Endothelial cell of umbilical vein (primary cell): Measurements from ENCODE around the gene SCLT1.
"Not testable (repeated sequence)": the region's sequence is repeated elsewhere in the genome, so short reads cannot be mapped to it uniquely, and the experiment has no call there.

Experiments used
- EZH2 ChIP-seq: IDR thresholded peaks from 2 replicates; pipeline ENCODE4 v1.6.1; 2012; ENCODE audit warnings: borderline replicate concordance, low read depth, mild to moderate bottlenecking, moderate library complexity, low read length, inconsistent platforms; ENCODE audit not compliant: severe bottlenecking
- GATA2 ChIP-seq: IDR thresholded peaks from 2 replicates; pipeline ENCODE4 v1.7.0; 2011; ENCODE audit warnings: low read depth, mild to moderate bottlenecking, moderate library complexity, mixed read lengths, low read length; ENCODE audit not compliant: insufficient read length, insufficient read depth
- MYC ChIP-seq: IDR thresholded peaks from one replicate; pipeline ENCODE4 v1.6.1; 2011; ENCODE audit warnings: mild to moderate bottlenecking, low read depth, low read length
- POLR2A ChIP-seq: IDR thresholded peaks from 2 replicates; pipeline ENCODE4 v1.6.1; 2012; ENCODE audit warnings: low read depth, mild to moderate bottlenecking, control low read depth, low read length
- POLR2AphosphoS5 ChIP-seq: IDR thresholded peaks from 2 replicates; pipeline ENCODE4 v1.6.1; 2012; ENCODE audit warnings: low read depth, mild to moderate bottlenecking, control low read depth, low read length, moderate library complexity; ENCODE audit not compliant: insufficient read depth
- TF ChIP-seq, protein P1 (sequence below), 2 donors: IDR thresholded peaks; 1 replicate in 1 of 2; 2 replicates in 1 of 2; pipeline ENCODE4 v1.5.1; 2011; ENCODE audit warnings: low read length in 2 of 2, mild to moderate bottlenecking in 2 of 2, moderate library complexity in 2 of 2, control low read depth in 1 of 2, inconsistent platforms in 1 of 2, low read depth in 1 of 2; ENCODE audit not compliant: insufficient read depth in 1 of 2; ENCODE audit errors: extremely low read depth in 1 of 2

DNA sequence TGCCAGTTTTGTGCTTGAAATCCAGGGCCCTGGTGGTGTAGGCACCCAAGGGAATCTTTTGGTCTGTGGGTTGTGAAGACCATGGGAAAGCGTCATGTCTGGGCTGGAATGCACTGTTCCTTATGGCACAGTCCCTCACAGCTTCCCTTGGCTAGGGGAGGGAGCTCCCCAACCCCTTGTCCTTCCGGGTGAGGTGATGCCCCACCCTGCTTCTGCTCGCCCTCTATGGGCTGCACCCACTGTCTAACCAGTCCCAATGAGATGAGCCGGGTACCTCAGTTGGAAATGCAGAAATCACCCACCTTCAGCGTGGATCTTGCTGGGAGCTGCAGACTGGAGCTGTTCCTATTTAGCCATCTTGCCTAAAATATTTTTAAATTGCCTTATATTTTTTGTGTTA lies 33.3 kb upstream of the SCLT1 start:
- not testable (repeated sequence) for TF ChIP-seq MYC, POLR2A, POLR2AphosphoS5, GATA2, EZH2
- TF ChIP-seq, protein P1, sequence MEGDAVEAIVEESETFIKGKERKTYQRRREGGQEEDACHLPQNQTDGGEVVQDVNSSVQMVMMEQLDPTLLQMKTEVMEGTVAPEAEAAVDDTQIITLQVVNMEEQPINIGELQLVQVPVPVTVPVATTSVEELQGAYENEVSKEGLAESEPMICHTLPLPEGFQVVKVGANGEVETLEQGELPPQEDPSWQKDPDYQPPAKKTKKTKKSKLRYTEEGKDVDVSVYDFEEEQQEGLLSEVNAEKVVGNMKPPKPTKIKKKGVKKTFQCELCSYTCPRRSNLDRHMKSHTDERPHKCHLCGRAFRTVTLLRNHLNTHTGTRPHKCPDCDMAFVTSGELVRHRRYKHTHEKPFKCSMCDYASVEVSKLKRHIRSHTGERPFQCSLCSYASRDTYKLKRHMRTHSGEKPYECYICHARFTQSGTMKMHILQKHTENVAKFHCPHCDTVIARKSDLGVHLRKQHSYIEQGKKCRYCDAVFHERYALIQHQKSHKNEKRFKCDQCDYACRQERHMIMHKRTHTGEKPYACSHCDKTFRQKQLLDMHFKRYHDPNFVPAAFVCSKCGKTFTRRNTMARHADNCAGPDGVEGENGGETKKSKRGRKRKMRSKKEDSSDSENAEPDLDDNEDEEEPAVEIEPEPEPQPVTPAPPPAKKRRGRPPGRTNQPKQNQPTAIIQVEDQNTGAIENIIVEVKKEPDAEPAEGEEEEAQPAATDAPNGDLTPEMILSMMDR (IDR thresholded peaks at IDR 0.05; ENCODE audit: extremely low read depth in 1 of 2, insufficient read depth in 1 of 2, low read depth in 1 of 2, low read length in 2 of 2), result not testable (repeated sequence)
